GM04504 (cell line): ENCODE measurements around the gene SLC12A7.
"Not testable (repeated sequence)": the region's sequence is repeated elsewhere in the genome, so short reads cannot be mapped to it uniquely, and the experiment has no call there.

Source experiments
- DNase-seq: peaks from one replicate; pipeline ENCODE4 v3.0.0-alpha.2; 2012; ENCODE audit warnings: low read depth

Gene SLC12A7

GRCh38 chr5:1006656-1007071, 105.2 kb downstream of the SLC12A7 start:
- DNase-seq: no peak

- no peak for DNase-seq
Measured at GRCh38 chr5:1005904-1006655, 105.8 kb downstream of the SLC12A7 start.

GRCh38 chr5:1005249-1005851, 106.5 kb downstream of the SLC12A7 start:
- no peak for DNase-seq

GRCh38 chr5:1004461-1005248, 107.2 kb downstream of the SLC12A7 start:
- no peak for DNase-seq

GRCh38 chr5:1003296-1003937, 108.4 kb downstream of the SLC12A7 start:
- DNase-seq: no peak

- no peak for DNase-seq
Measured at GRCh38 chr5:1002836-1003235, 109.0 kb downstream of the SLC12A7 start.

GRCh38 chr5:1002271-1002546, 109.7 kb downstream of the SLC12A7 start:
- DNase-seq: no peak

GRCh38 chr5:1001406-1002270, 110.2 kb downstream of the SLC12A7 start:
- DNase-seq: no peak

- DNase-seq: not testable (repeated sequence)
Measured at GRCh38 chr5:1000831-1001230, 111.0 kb downstream of the SLC12A7 start.
